Heart left ventricle (tissue), 13 donors: Measurements from ENCODE around the gene ADGRL3.

Source experiments
- POLR2A ChIP-seq, 2 donors: fragments of 450-650 bp; IDR thresholded peaks; one replicate each; pipeline ENCODE4 v1.6.1; 2017; ENCODE audit warnings: antibody characterized with exemption in 2 of 2, mild to moderate bottlenecking in 2 of 2, moderate library complexity in 2 of 2
- TF ChIP-seq, protein P1 (sequence below), 12 donors: fragments of 200-600 bp; sonication (generic) in 4 of 12; IDR thresholded peaks; one replicate each; pipeline versions ENCODE4 v1.5.0 to v1.8.0; 2018 to 2022; ENCODE audit warnings: antibody characterized with exemption in 12 of 12, mild to moderate bottlenecking in 5 of 12
- donor health status: ischemic (EF 13 %, LVEDD 7.1; RV severe dilation, severe dysfunction).
- donor health status: DM: no; HTN: yes; CAD: no.
- donor health status: DM: no; HTN: no; CAD: no.
- donor health status: ischemic (EF 25% LVEDD 6.9; RV normal size, moderate dysfunction).
- donor health status: ischemic (EF 25% LVEDD 5.7; RV mildly dilated, moderate dysfunction).
- donor health status: ischemic (EF 35%, LVEDD 5.7; RV mildly dilated, moderate dysfunction).
- donor health status: nonischemic (EF 11% LVEDD 7.7; RV severe dilation, severe dysfunction).
- donor health status: DM: yes; HTN: yes; CAD: no.
- donor health status: PGD.
- donor health status: ischemic (EF 29% LVEDD 5.4; RV normal size, mild dysfunction).
- donor health status: nonischemic (EF 23%, LVEDD 6.1; RV moderate dilation, normal function).

DNA sequence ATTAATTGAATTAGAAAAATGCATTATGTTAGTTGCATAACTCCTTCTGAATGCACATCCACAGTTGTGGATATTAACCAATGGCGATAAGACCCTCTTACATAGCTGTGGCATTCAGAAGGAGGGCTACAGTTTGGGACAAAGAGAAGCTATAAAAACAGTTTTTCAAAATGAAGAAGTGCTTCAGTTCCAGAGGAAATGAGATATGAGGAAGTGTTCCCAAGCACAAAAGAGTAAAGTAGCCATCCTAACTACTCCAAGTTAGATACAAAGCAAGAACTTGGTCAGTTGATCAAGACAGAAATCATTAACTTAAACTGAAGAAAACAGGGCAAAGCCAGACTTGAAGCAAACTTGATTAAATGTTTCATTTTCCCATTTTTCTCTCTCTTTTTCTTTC is 17.2 kb upstream of the ADGRL3 start:
- TF ChIP-seq, protein P1, sequence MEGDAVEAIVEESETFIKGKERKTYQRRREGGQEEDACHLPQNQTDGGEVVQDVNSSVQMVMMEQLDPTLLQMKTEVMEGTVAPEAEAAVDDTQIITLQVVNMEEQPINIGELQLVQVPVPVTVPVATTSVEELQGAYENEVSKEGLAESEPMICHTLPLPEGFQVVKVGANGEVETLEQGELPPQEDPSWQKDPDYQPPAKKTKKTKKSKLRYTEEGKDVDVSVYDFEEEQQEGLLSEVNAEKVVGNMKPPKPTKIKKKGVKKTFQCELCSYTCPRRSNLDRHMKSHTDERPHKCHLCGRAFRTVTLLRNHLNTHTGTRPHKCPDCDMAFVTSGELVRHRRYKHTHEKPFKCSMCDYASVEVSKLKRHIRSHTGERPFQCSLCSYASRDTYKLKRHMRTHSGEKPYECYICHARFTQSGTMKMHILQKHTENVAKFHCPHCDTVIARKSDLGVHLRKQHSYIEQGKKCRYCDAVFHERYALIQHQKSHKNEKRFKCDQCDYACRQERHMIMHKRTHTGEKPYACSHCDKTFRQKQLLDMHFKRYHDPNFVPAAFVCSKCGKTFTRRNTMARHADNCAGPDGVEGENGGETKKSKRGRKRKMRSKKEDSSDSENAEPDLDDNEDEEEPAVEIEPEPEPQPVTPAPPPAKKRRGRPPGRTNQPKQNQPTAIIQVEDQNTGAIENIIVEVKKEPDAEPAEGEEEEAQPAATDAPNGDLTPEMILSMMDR (IDR thresholded peaks at IDR 0.05), result no peak
- no peak for TF ChIP-seq POLR2A (IDR thresholded peaks at IDR 0.05)
